Activated CD4-positive, alpha-beta T cell treated with anti-CD3 and anti-CD28 coated beads for 24 hours (primary cell): ENCODE results near the gene ZNF823.

Source experiments
- DNase-seq, 2 donors: peaks; one replicate each; pipeline ENCODE4 v3.0.0-alpha.2; 2020; ENCODE audit warnings: low read depth in 2 of 2

The ZNF823 gene

GRCh38 chr19:11737964-11738745 is 591 bp downstream of the ZNF823 start:
- DNase-seq: peak in 1 of 2 donors; percentile 13

- no peak for DNase-seq
Observed at GRCh38 chr19:11736696-11737095, 2.0 kb downstream of the ZNF823 start.

GRCh38 chr19:11735375-11735774 is 3.4 kb downstream of the ZNF823 start:
- no peak for DNase-seq

- DNase-seq: no peak
Observed at GRCh38 chr19:11729586-11729985, 9.2 kb downstream of the ZNF823 start.

- no peak for DNase-seq
Observed at GRCh38 chr19:11722414-11722813, 16.3 kb downstream of the ZNF823 start.

- no peak for DNase-seq
Observed at GRCh38 chr19:11721681-11722080, 17.1 kb downstream of the ZNF823 start.

GRCh38 chr19:11710313-11710712 is 28.4 kb downstream of the ZNF823 start:
- no peak for DNase-seq

- DNase-seq: no peak
Observed at GRCh38 chr19:11708457-11708856, 30.3 kb downstream of the ZNF823 start.

- DNase-seq: no peak
Observed at GRCh38 chr19:11705474-11705873, 33.3 kb downstream of the ZNF823 start.

GRCh38 chr19:11704626-11705025 is 34.1 kb downstream of the ZNF823 start:
- DNase-seq: no peak

- no peak for DNase-seq
Observed at GRCh38 chr19:11699931-11700794, 38.6 kb downstream of the ZNF823 start.

GRCh38 chr19:11698231-11698630 is 40.5 kb downstream of the ZNF823 start:
- no peak for DNase-seq

GRCh38 chr19:11697284-11697855 is 41.4 kb downstream of the ZNF823 start:
- DNase-seq: no peak

GRCh38 chr19:11694533-11695439 is 44.0 kb downstream of the ZNF823 start:
- DNase-seq: peak; percentile 71 to 93

GRCh38 chr19:11693505-11694499 is 44.9 kb downstream of the ZNF823 start:
- no peak for DNase-seq

- DNase-seq: no peak
Observed at GRCh38 chr19:11692127-11692790, 46.5 kb downstream of the ZNF823 start.

GRCh38 chr19:11685676-11686650 is 52.8 kb downstream of the ZNF823 start:
- DNase-seq: no peak

- DNase-seq: no peak
Observed at GRCh38 chr19:11684987-11685675, 53.6 kb downstream of the ZNF823 start.
